Measurements from ENCODE around the gene GLI2.

The GLI2 gene

DNA sequence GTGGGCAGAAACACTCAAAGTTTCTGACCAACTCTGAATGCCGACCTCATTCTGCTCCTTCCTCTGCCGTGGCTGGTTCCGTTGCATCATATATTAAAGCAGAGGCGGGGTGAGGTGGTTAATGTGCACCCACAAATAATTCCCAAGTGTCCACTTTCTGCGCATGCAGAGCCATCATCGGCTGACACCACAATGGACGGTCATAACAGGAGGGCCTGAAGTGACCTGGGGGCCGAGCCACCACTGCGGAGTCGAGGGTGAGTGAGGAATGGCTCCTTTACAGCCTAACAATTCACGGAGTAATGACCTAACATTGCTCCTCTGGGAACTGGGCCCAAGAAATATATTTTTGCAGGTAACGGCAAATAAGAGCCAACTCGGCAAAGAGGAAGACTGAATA lies 32.9 kb upstream of the GLI2 start:
- no peak for TF ChIP-seq EZH2phosphoT487 (IDR thresholded peaks at IDR 0.05; ENCODE audit: borderline replicate concordance)
- TF ChIP-seq, protein P1, sequence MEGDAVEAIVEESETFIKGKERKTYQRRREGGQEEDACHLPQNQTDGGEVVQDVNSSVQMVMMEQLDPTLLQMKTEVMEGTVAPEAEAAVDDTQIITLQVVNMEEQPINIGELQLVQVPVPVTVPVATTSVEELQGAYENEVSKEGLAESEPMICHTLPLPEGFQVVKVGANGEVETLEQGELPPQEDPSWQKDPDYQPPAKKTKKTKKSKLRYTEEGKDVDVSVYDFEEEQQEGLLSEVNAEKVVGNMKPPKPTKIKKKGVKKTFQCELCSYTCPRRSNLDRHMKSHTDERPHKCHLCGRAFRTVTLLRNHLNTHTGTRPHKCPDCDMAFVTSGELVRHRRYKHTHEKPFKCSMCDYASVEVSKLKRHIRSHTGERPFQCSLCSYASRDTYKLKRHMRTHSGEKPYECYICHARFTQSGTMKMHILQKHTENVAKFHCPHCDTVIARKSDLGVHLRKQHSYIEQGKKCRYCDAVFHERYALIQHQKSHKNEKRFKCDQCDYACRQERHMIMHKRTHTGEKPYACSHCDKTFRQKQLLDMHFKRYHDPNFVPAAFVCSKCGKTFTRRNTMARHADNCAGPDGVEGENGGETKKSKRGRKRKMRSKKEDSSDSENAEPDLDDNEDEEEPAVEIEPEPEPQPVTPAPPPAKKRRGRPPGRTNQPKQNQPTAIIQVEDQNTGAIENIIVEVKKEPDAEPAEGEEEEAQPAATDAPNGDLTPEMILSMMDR (conservative IDR thresholded peaks at IDR 0.05; ENCODE audit: low read length) = no peak
- Histone ChIP-seq H4K20me1 (ENCODE audit: insufficient read depth, low read length, poor library complexity, severe bottlenecking) (no peaks in the 10 kb centered on the region), H3K79me2 (ENCODE audit: insufficient read depth, low read length) (no peaks in the 10 kb centered on the region)

GRCh38 chr2:120703330-120703994 lies 32.2 kb upstream of the GLI2 start:
- H3K4me1 ChIP-seq (ENCODE audit: insufficient read depth, low read length, poor library complexity, severe bottlenecking) = no peaks in the 10 kb centered on the region
- no peaks in the 10 kb centered on the region for H3F3A ChIP-seq (ENCODE audit: low read depth)
- no peak overlapping the region for H3K9ac ChIP-seq (ENCODE audit: low read depth, low read length, poor library complexity, severe bottlenecking)
- TF ChIP-seq, protein P1 (conservative IDR thresholded peaks at IDR 0.05; ENCODE audit: low read length) = no peak
- TF ChIP-seq EZH2phosphoT487 (IDR thresholded peaks at IDR 0.05; ENCODE audit: borderline replicate concordance) = no peak
- H3K9me2 ChIP-seq (replicated peaks; ENCODE audit: low read depth, low read length) = no peaks in the 10 kb centered on the region
- H3K79me2 ChIP-seq (ENCODE audit: insufficient read depth, low read length) = no peaks in the 10 kb centered on the region
- no peaks in the 10 kb centered on the region for H4K20me1 ChIP-seq (ENCODE audit: insufficient read depth, low read length, poor library complexity, severe bottlenecking)
- no peaks in the 10 kb centered on the region for H3K36me3 ChIP-seq (ENCODE audit: insufficient read depth, low read length)
- H3K4me2 ChIP-seq (ENCODE audit: low read depth, low read length, poor library complexity, severe bottlenecking) = no peak overlapping the region
- no peak overlapping the region for H3K4me3 ChIP-seq (ENCODE audit: low read length, poor library complexity, severe bottlenecking)
- no peaks in the 10 kb centered on the region for H3K9me3 ChIP-seq (ENCODE audit: insufficient read depth, low read depth, low read length)
- H2AFZ ChIP-seq (ENCODE audit: low read length) = no peak overlapping the region
- H3K27me3 ChIP-seq (ENCODE audit: insufficient read depth, low read length, poor library complexity, severe bottlenecking) = no peaks in the 10 kb centered on the region

More for the DNA sequence above, 32.9 kb upstream of the GLI2 start:
- Histone ChIP-seq H3K9ac (ENCODE audit: low read depth, low read length, poor library complexity, severe bottlenecking) (no peak overlapping the region), H3K9me2 (replicated peaks; ENCODE audit: low read depth, low read length) (no peaks in the 10 kb centered on the region), H3K4me1 (ENCODE audit: insufficient read depth, low read length, poor library complexity, severe bottlenecking) (no peaks in the 10 kb centered on the region), H2AFZ (ENCODE audit: low read length) (no peak overlapping the region), H3K4me2 (ENCODE audit: low read depth, low read length, poor library complexity, severe bottlenecking) (no peak overlapping the region), H3K36me3 (ENCODE audit: insufficient read depth, low read length) (no peaks in the 10 kb centered on the region), H3K9me3 (ENCODE audit: insufficient read depth, low read depth, low read length) (no peaks in the 10 kb centered on the region), H3K4me3 (ENCODE audit: low read length, poor library complexity, severe bottlenecking) (no peak overlapping the region), H3F3A (ENCODE audit: low read depth) (no peaks in the 10 kb centered on the region), H3K27me3 (ENCODE audit: insufficient read depth, low read length, poor library complexity, severe bottlenecking) (no peaks in the 10 kb centered on the region)

GRCh38 chr2:120704696-120705095 lies 31.0 kb upstream of the GLI2 start:
- TF ChIP-seq EZH2phosphoT487 (IDR thresholded peaks at IDR 0.05; ENCODE audit: borderline replicate concordance) = no peak
- TF ChIP-seq, protein P1 (conservative IDR thresholded peaks at IDR 0.05; ENCODE audit: low read length) = no peak
- Histone ChIP-seq H3K79me2 (ENCODE audit: insufficient read depth, low read length) (no peaks in the 10 kb centered on the region), H3K27me3 (ENCODE audit: insufficient read depth, low read length, poor library complexity, severe bottlenecking) (no peaks in the 10 kb centered on the region), H3K9me2 (replicated peaks; ENCODE audit: low read depth, low read length) (no peaks in the 10 kb centered on the region), H3K9ac (ENCODE audit: low read depth, low read length, poor library complexity, severe bottlenecking) (no peak overlapping the region), H3K9me3 (ENCODE audit: insufficient read depth, low read depth, low read length) (no peaks in the 10 kb centered on the region), H3K4me3 (ENCODE audit: low read length, poor library complexity, severe bottlenecking) (no peak overlapping the region), H3F3A (ENCODE audit: low read depth) (no peaks in the 10 kb centered on the region), H3K36me3 (ENCODE audit: insufficient read depth, low read length) (no peaks in the 10 kb centered on the region), H2AFZ (ENCODE audit: low read length) (no peak overlapping the region), H3K4me2 (ENCODE audit: low read depth, low read length, poor library complexity, severe bottlenecking) (no peak overlapping the region), H3K4me1 (ENCODE audit: insufficient read depth, low read length, poor library complexity, severe bottlenecking) (no peaks in the 10 kb centered on the region), H4K20me1 (ENCODE audit: insufficient read depth, low read length, poor library complexity, severe bottlenecking) (no peaks in the 10 kb centered on the region)

Measured in Loucy (cell line).